Pancreas (tissue), 10 donors: ENCODE results near the gene CAMK1D. TPM values are rescaled to one million over a fixed set of nuclear protein-coding genes. Genes with fewer than 3 reads are reported as not detected.
A peak's percentile ranks its signal among the peaks of the same experiment; 100 is the strongest.

Experiments used
- ATAC-seq, 4 donors: fragments of 200-7000 bp; cut with Tn5 transposase; one replicate each; pipeline versions ENCODE4 v1.8.0 to v1.9.1; 2020; ENCODE audit warnings: mild to moderate bottlenecking in 4 of 4, moderate library complexity in 4 of 4
- DNase-seq, 6 donors: peaks; one replicate each; pipeline ENCODE4 v3.0.0-alpha.2; 2020
- FAIRE-seq: peaks from 2 replicates; lab custom pipeline; 2012; peaks lifted over from hg19 to GRCh38; lab: Jason Lieb, UNC
- H3K27ac ChIP-seq, 4 donors: fragments of 200-600 bp; sonication (generic); 1 replicate in 3 of 4; 2 replicates in 1 of 4; pipeline versions ENCODE4 v1.5.0 to v1.8.0; 2020
- H3K27me3 ChIP-seq, 4 donors: fragments of 200-600 bp; one replicate each; pipeline ENCODE4 v1.8.0; 2021
- H3K36me3 ChIP-seq, 3 donors: fragments of 200-600 bp; sonication (generic) in 1 of 3; one replicate each; pipeline versions ENCODE4 v1.5.0 to v1.8.0; 2020 to 2021
- H3K4me1 ChIP-seq, 3 donors: fragments of 200-600 bp; one replicate each; pipeline ENCODE4 v1.8.0; 2021
- H3K4me3 ChIP-seq, 4 donors: fragments of 200-600 bp; sonication (generic) in 2 of 4; one replicate each; pipeline versions ENCODE4 v1.5.0 to v1.8.0; 2020 to 2021
- H3K9me3 ChIP-seq, 4 donors: fragments of 200-600 bp; one replicate each; pipeline ENCODE4 v1.8.0; 2021
- WGBS, 2 donors: extraction: QIAGEN DNeasy Blood & Tissue Kit; methylation state at CpG; one replicate each; pipeline ENCODE4 v1.1.7; 2013; 5-methylcytosine and 5-hydroxymethylcytosine counted together
- intact Hi-C, 3 donors: fragments of 100-400 bp; cut with DNase I; formaldehyde crosslinking; loops; one replicate each; pipeline versions ENCODE4 v1.11.1 to v1.14.2; 2022
- polyA plus RNA-seq, 2 donors: library from polyadenylated mRNA; stranded (reverse); fragments of 200-250 nt; gene quantifications; one replicate each; pipeline ENCODE4 v1.2.3, GENCODE V29; 2013
- total RNA-seq, 6 donors: library from RNA; stranded (reverse); fragmentation: NEBNext Ultra II Directional in 4 of 6; extraction: Animal tissue kit (Norgen Biotek cat#: 25700) in 4 of 6; gene quantifications; one replicate each; pipeline versions ENCODE4 v1.2.1 to v1.2.4, GENCODE V29; 2021 to 2023
- TF ChIP-seq, protein P1 (sequence below), 4 donors: fragments of 200-600 bp; sonication (generic) in 3 of 4; IDR thresholded peaks; one replicate each; pipeline versions ENCODE4 v1.5.0 to v1.8.0; 2021; ENCODE audit warnings: antibody characterized with exemption in 4 of 4
- donor health status: healthy with polysubstance abuse.
- donor health status: DM: no; HTN: no; CAD: no; lungs with moderate emphysema.
- donor health status: DM: no; HTN: no; CAD: no.
- donor health status: control.
- donor health status: control.
- donor health status: Bipolar disorder and iron deficiency.
- donor health status: DM: yes; HTN: yes; CAD: no.
- donor health status: DM: no; HTN: no; CAD: no.
- donor health status: DM: no; HTN: no; CAD: no.
- donor health status: DM: yes; HTN: yes; CAD: no.

CAMK1D gene
- total and polyA plus RNA-seq, 8 donors: 2.9 to 30.1 (median 22.7) TPM

DNA sequence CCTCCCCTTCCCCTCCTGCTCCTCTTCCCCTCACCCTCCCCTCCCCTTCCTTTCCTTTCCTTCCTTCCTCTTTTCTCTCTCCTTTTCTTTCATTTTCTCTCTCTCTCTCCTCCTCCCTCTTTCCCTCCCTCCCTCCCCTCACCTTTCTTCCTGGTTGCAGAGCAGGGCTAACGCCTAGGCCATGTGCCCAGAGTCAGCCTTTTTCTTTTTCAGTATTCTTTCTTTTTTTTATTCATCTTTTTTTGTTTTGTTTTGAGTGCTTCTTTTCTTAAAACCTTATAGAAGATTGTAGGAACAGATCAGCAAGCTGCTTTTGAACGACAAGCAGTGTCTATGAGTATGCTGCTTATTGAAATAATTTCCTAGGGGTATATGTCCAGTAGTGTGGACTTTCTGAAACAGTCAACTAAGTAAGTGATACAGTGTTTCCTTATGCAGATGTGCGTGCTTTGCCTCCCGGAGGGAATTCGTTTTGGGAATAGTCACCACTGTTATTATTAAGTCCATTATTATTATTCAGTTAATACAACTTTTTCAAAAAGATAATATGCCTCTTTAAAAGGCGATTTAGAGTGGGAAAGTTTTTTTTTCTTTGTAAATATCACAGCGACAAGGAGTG, 219.2 kb downstream of the CAMK1D start:
- TF ChIP-seq, protein P1, sequence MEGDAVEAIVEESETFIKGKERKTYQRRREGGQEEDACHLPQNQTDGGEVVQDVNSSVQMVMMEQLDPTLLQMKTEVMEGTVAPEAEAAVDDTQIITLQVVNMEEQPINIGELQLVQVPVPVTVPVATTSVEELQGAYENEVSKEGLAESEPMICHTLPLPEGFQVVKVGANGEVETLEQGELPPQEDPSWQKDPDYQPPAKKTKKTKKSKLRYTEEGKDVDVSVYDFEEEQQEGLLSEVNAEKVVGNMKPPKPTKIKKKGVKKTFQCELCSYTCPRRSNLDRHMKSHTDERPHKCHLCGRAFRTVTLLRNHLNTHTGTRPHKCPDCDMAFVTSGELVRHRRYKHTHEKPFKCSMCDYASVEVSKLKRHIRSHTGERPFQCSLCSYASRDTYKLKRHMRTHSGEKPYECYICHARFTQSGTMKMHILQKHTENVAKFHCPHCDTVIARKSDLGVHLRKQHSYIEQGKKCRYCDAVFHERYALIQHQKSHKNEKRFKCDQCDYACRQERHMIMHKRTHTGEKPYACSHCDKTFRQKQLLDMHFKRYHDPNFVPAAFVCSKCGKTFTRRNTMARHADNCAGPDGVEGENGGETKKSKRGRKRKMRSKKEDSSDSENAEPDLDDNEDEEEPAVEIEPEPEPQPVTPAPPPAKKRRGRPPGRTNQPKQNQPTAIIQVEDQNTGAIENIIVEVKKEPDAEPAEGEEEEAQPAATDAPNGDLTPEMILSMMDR (IDR thresholded peaks at IDR 0.05): no peak
- ATAC-seq: no peak
- FAIRE-seq: no peak

DNA sequence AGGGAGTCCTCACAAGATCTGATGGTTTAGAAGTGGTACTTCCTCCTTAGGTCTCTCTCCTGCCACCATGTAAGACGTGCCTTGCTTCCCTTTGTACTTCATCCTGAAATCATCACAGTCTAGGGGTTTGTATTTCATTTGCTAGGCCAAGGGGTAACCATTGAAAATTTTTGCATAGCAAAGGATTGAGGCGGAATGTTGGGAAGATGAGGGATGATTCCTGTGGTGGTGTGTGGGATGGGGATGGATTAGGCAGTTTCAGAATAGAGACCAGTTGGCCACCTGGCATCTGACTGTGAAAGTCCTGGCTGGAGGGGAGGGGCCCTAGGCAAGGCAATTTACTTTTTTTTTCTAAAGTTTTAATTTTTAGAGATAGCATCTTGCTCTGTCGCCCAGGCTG, 222.9 kb downstream of the CAMK1D start:
- H3K27ac ChIP-seq: no peak overlapping the region
- intact Hi-C loops: no loop called here
- H3K27me3 ChIP-seq: no peaks in the 10 kb centered on the region
- no peaks in the 10 kb centered on the region for H3K36me3 ChIP-seq
- FAIRE-seq (no peak), DNase-seq (no peak), ATAC-seq (no peak)
- no peak overlapping the region for H3K4me3 ChIP-seq
- WGBS, 2 donors: 94 to 99% methylated on average over 3 of the region's 3 CpGs
- TF ChIP-seq, protein P1 (IDR thresholded peaks at IDR 0.05): no peak
- H3K4me1 ChIP-seq: no peaks in the 10 kb centered on the region
- no peaks in the 10 kb centered on the region for H3K9me3 ChIP-seq

More for the DNA sequence above, 219.2 kb downstream of the CAMK1D start:
- Histone ChIP-seq H3K9me3 (no peaks in the 10 kb centered on the region), H3K4me3 (no peak overlapping the region), H3K27ac (no peak overlapping the region), H3K27me3 (no peaks in the 10 kb centered on the region), H3K36me3 (no peaks in the 10 kb centered on the region), H3K4me1 (no peaks in the 10 kb centered on the region)
- 69 to 78% methylated on average over 7 of the region's 7 CpGs for WGBS, 2 donors
- intact Hi-C loops: no loop called here
- no peak for DNase-seq

DNA sequence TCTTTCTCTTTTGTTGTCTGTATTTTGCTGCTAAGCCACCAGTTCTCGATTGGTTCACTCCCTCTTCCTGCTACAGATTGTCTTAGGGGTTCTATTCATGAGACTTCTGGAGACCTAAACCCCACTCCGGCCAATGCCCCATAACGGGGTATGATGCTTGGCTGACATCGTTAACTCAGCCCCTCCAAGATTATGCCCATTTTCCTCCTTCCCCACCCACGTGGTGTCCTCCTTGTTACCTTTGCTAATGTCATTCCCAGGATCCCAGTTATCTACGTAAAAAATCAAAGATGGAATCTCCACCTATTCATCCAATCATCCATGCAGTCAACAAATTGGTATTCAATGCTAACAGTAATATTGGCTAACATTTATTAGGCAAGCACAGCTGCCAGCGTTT, 228.3 kb downstream of the CAMK1D start:
- H3K9me3 ChIP-seq: no peaks in the 10 kb centered on the region
- ATAC-seq (no peak), DNase-seq (no peak), FAIRE-seq (no peak)
- no peaks in the 10 kb centered on the region for H3K27me3 ChIP-seq
- no peaks in the 10 kb centered on the region for H3K36me3 ChIP-seq
- peaks cover 0 to 4% (median 0%) of the 10 kb centered on the region in 3 donors for H3K4me1 ChIP-seq
- H3K4me3 ChIP-seq: no peak overlapping the region
- TF ChIP-seq, protein P1 (IDR thresholded peaks at IDR 0.05): no peak
- no peak overlapping the region for H3K27ac ChIP-seq
- WGBS, 2 donors: 95 to 97% methylated on average over 7 of the region's 7 CpGs
- intact Hi-C loops: no loop called here

DNA sequence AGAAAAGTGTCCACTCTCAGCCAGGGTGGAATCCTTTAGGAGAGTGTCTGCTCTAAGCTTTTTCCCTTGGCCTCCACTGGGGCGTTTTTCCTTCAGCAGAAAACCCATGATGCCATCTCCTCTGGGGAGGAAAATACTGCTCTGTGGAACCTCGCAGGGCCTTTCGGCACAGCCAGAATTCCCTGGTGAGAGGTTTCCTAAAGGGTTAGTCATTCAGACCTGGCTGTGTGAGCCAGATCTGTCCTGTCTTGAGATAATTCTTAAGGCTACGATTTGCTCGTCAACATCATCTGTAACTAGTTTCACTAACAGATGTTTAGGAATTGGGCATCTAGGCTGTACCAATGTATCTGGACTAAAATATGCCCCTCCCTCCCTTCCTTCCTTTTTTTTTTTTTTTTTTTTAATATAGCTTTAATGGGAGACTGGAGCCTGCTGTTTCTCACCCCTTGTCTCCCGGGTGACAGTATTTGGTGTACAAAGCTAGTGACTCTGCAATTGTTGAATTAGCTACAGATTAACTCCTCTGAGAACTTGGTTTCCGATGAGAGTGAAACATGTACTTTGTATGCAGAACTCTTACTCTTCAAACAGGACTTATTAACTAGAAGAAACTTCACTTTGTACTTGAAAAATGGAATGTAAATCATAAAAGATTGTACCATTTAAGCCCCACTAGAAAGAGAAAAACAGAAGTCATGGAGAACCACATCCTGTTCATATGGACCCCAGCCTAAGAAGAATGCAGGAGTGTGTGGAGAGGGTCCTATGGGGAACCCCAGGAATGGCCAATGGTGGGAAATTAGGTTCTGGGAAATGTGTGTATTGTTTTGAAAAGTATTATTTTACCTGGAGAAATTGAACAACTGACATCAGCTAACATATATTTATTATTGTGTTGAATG, 230.9 kb downstream of the CAMK1D start:
- DNase-seq: no peak
- Histone ChIP-seq H3K36me3 (no peaks in the 10 kb centered on the region), H3K4me1 (peaks cover 0 to 4% (median 0%) of the 10 kb centered on the region in 3 donors), H3K9me3 (no peaks in the 10 kb centered on the region), H3K27ac (peak overlapping the region in 2 of 4 donors; percentile 2 to 27), H3K4me3 (no peak overlapping the region), H3K27me3 (no peaks in the 10 kb centered on the region)
- WGBS, 2 donors: 29 to 30% methylated on average over 7 of the region's 7 CpGs
- ATAC-seq: peak; percentile 72 to 90 (median 78)
- peak; percentile 41 for FAIRE-seq
- intact Hi-C loops: no loop called here
- TF ChIP-seq, protein P1 (IDR thresholded peaks at IDR 0.05): no peak
